NCI-H1092 (cell line): ENCODE data around the gene TREX2.
A peak's percentile ranks its signal among the peaks of the same experiment; 100 is the strongest.
"Not testable (repeated sequence)": the region's sequence is repeated elsewhere in the genome, so short reads cannot be mapped to it uniquely, and the experiment has no call there.

Experiments
- DNase-seq: peaks from one replicate; lab custom pipeline; 2025; lab: John Stamatoyannopoulos, UW

The TREX2 gene

GRCh38 chrX:153408221-153408721, 37.6 kb downstream of the TREX2 start:
- DNase-seq: no peak

GRCh38 chrX:153407736-153408135, 38.1 kb downstream of the TREX2 start:
- DNase-seq: no peak

- no peak for DNase-seq
These were observed 39.0 kb downstream of the TREX2 start for GRCh38 chrX:153406903-153407302.

GRCh38 chrX:153406011-153406410, 39.8 kb downstream of the TREX2 start:
- DNase-seq: no peak

- no peak for DNase-seq
These were observed 40.4 kb downstream of the TREX2 start for GRCh38 chrX:153405426-153405825.

GRCh38 chrX:153404333-153404732, 41.5 kb downstream of the TREX2 start:
- not testable (repeated sequence) for DNase-seq

- no peak for DNase-seq
These were observed 44.6 kb downstream of the TREX2 start, which contains the start of gene PNMA6E for GRCh38 chrX:153401133-153401764. PNMA6E (minus strand) TSS chrX:153401350; CDS start chrX:153398849, 2,501 bp downstream.

GRCh38 chrX:153400146-153401132, 45.4 kb downstream of the TREX2 start:
- peak; percentile 33 for DNase-seq

- no peak for DNase-seq
These were observed 47.4 kb downstream of the TREX2 start for GRCh38 chrX:153398275-153398960.

- no peak for DNase-seq
These were observed 48.4 kb downstream of the TREX2 start for GRCh38 chrX:153397256-153397960.

- no peak for DNase-seq
These were observed 49.3 kb downstream of the TREX2 start for GRCh38 chrX:153396320-153397195.

- DNase-seq: no peak
These were observed 50.1 kb downstream of the TREX2 start for GRCh38 chrX:153395613-153396319.

- DNase-seq: no peak
These were observed 51.2 kb downstream of the TREX2 start for GRCh38 chrX:153394612-153395011.
